Body of pancreas (tissue), 4 donors: ENCODE data around the gene TNRC18.

Experiments
- CTCF ChIP-seq, 7 experiments: fragments of 450-650 bp in 4 of 7; fragments of 200-600 bp in 3 of 7; sonication (generic) in 3 of 7; IDR thresholded peaks; one replicate each; pipeline ENCODE4 v1.5.1; 2016 to 2019; ENCODE audit warnings: antibody characterized with exemption in 7 of 7
- POLR2A ChIP-seq, 3 donors: fragments of 450-650 bp; IDR thresholded peaks; one replicate each; pipeline ENCODE4 v1.6.1; 2016; ENCODE audit warnings: antibody characterized with exemption in 3 of 3, mild to moderate bottlenecking in 2 of 3

- TF ChIP-seq POLR2A (IDR thresholded peaks at IDR 0.05) = no peak
- no peak for TF ChIP-seq CTCF (IDR thresholded peaks at IDR 0.05)
Measured at GRCh38 chr7:5363729-5364128, 59.9 kb downstream of the TNRC18 start.
